ENCODE results near the gene TTYH3.

The TTYH3 gene

DNA sequence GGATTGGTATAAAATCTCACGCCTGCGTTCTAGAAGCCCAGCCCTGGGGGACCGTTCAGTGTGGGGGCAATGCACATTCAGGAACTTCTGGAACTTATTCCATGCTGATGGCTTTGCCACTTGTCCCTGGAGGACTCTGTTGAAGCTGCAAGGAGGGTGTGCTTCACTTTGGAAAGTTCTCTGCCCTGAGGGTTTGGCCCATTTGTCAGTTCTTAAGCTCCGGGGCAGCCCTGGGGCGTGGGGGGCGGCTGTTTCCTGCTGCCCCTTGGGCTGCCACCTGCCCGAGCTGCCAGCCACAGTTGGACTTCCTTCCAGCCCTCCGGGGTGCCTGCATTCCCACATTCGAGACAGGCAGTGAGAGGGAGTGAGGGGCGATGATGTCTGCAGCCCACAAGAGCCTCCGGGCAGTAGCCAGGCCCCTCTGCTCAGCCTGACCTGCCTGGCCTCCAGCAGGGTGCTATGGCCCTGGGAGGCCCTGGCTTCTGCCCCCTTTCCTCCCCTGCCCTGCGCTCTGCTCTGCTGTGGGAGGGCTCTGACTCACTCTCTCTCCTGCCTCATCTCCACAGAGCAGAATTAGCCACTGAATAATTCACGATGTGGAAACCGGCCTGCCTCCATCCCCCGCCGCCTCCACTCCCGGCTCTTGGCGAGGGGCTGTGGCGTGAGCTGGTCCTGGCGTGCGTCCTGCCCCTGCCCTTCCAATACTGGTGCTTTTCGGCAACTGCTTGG is 1.9 kb downstream of the TTYH3 start:
- DNase-seq = peak in 46 of 58 donors; percentile 24 to 81 (median 58)

- no peak for DNase-seq
Observed at GRCh38 chr7:2634267-2635145, 2.7 kb downstream of the TTYH3 start.

DNA sequence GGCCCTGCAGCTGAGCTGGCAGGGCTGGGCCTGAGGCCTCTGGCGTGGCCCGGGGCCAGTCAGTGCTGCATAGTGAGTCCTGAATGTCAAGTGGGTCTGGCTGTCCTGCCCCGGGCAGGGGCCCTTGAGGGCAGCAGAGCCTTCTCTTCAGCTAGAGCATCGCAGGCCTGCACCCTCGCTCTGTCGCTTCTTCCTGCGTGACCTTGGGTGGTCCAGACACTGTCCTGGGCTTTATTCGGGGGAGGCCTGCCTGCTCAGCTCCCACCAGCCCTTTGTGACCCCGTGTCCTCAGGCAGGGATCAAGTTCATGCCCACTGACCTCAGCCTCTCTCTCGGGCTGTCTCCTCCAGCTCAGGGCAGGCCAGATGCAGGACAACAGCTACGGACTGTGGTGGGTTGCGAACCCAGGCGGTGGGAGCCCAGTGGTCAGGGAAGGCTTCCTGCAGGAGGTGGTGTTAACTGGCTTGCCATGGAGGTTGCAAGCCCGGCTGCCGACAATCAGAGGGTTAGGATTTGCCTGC is 3.4 kb downstream of the TTYH3 start:
- no peak for DNase-seq

GRCh38 chr7:2635810-2636701 is 4.3 kb downstream of the TTYH3 start:
- peak in 32 of 58 donors; percentile 11 to 77 (median 49) for DNase-seq

DNA sequence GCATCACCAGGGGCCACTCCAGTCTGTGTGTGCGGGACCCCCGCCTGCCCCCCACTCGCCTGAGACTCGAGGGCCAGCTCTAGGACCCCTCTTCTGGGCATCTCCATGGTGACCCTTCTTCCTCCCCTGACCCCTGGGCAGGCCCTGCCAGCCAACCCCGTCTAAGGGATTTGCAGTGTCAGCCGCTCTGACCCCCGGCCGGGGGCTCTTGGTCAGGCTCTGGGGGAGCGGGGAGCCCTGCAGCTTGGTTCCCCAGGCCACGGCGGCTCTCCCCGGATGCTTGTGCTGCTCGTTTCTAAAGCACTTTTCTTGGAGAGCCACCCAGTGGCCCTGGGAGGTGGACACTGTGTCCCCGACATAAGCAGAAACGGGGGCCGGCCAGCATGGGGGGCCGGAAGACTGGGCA is 5.3 kb downstream of the TTYH3 start:
- DNase-seq = peak in 1 of 58 donors; percentile 46

DNA sequence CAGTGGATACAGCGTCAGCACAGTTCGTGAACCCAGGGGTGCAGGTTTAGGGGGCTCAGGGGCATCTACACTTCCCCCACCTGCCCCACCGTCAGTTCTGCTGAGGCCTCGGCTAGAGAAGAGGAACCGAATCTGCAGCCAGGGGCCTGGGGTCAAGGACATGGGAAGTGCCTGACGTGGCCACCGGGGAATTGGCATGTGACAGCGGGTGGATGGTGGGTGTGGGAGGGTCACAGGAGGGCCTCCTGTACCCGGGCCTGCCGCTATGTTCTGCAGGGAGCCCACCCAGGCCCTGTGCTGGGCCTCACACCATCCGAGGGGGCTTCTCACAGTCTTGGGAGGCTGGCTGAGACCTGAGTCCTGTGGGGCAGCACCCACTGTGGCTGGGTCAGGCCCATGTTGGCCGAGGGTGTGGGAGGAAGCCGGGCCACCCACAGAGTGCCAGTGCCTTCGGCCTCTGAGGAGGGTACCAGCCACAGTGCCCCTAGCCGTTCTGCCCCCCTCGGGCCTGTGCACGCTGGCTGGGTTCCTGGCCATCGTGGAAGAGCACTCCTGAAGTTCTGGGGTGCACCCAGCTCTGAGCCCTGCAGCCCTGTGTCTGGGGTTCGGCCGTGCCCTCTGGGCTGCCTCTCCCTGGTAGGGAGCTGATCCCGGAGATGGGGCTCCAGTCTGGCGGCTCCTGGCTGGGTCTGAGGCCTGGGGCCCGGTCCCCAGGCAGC is 5.9 kb downstream of the TTYH3 start:
- peak in 23 of 58 donors; percentile 20 to 65 (median 41) for DNase-seq

DNA sequence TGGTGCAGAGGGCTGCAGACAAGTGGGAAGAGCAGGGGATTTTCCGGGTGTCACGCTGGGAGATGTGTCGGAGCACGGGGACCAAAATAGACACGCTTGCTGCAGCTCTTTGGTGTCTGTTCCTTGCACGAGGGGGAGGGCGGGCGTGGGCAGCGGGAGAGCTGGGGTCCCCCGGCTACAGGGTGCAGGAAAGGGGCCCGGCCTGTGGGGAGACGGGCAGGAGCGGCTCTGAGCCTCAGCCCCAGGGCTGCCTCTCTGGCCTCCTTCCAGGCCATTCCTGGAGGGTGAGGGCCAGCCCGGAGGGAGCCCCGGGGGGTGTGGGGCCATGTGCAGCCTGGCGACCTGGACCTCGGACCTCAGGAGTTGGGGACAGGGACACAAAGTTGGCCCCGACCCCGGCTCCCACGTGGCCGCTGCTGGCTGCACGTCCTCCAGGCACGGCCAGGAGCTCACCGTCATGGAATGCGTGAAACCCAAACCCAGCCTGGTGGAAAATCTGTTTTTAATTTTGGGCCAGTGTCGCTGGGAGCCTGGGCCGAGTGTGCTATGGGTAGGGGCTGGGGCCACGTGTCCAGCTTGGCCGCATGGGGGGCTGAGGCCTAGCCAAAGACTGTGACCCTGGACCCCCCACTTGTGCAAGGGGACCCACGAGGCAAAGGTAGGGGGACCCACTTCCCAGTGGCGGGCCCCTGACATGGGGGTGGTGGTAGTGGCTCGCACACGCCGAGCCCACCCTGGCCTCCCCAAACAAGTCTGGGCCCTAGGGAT is 6.6 kb downstream of the TTYH3 start:
- peak in 25 of 58 donors; percentile 17 to 72 (median 46) for DNase-seq

DNA sequence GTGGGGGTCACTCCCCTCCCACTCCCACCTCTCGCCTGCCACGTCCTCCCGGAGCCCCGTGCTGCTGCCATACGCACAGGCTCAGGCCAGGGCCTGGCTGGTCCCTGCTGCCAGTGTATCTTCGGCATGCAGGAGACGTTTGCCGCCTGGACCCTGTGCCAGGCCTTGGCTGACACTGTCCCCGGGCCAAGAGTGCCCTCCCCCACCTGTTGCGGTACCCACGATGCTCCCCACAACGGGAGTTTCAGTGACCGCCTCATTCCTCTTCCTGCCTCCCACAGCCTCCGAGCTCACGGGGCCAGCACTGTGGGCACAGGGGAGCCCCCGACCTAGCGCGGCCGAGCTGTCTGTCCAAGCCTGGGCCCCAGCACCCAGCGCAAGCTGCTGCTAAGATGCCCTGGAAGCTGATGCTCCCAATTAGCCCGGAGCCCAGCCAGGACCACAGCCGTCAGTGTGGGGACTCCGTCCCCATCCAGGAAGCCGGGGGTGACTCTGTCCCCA is 7.4 kb downstream of the TTYH3 start:
- DNase-seq = peak in 33 of 58 donors; percentile 20 to 75 (median 49)

DNA sequence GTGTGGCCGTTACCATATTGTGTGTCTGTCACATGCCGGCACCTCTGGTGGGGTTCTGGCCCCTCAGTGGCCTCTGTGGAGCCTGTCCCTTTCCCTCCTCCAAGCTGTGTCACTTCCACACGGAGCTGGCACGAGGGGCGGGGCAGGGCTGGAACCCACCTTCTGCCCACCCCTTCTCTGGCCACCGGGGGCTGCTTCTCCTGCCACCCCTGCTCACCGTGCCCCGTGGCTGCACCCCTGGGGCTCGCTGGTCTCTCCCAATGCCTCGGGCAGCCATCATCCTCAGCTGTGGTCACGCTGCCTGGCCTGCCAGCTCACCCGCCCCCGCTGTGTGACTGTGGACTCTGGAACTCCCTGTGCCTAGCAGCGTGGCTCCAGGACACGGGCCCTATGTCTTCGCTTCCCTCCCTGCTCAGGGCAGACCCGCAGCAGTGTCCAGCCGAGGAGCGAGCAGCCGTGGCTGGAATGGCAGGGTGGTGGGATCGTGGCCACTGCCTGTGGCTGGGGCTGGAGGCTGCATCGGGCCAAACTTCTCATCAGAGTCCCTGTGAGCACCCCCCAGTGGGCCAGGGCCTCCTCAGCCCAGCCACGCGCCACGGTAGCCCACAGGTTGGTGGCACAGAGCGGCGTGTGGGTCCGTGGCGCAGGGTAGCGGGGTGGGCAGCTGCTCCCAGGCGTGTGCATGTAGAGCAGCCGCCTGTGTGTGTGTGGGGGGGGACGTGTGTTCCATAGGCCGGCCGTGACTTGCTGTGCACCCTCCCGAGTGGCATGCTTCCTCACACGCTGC is 8.1 kb downstream of the TTYH3 start:
- DNase-seq = no peak

GRCh38 chr7:2640482-2640830 is 8.7 kb downstream of the TTYH3 start:
- DNase-seq = no peak

GRCh38 chr7:2640846-2641316 is 9.1 kb downstream of the TTYH3 start:
- no peak for DNase-seq

DNA sequence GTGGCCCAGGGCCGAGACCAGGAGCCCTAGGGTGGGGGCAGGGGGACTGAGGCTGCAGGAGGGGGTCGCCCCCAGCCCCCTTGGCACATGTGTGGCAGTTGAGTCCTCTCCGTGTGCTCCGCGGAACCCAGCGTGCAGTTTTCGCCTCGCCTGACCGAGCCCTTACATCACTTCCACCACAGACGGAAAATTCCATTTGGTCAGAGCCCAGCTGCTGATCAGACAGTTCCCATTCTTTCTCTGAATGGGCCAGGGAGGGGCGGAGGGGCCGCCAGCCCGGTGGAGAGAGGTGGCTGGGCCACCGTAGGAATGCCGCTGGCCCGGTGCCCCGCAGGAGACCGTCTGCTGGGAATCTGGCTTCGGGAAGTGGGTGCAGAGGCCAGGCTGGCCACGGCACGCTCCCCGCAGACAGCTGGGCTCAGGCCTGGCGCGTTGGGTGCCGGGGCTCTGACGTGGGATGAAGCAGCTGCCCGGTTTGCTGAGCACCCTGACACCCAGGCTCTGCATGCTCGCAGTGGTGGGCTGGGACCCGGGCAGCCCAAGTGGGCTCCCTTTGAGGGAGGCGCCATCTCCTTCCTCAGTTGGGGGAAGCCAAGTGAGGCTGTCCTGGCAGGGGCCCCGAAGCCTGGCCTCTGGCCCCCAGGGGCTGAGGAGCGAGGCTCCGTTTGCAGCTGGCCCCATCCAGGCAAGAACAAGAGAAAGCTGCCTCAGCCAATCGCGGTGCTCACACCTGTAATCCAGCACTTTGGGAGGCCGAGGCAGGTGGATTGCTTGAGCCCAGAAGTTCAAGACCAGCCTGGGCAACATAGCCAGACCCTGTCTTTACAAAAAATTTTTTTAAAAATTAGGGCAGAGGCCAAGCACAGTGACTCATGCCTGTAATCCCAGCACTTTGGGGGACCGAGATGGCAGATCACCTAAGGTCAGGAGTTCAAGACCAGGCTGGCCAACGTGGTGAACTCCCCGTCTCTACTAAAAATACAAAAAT is 9.9 kb downstream of the TTYH3 start:
- DNase-seq = peak in 55 of 58 donors; percentile 36 to 91 (median 75)

DNA sequence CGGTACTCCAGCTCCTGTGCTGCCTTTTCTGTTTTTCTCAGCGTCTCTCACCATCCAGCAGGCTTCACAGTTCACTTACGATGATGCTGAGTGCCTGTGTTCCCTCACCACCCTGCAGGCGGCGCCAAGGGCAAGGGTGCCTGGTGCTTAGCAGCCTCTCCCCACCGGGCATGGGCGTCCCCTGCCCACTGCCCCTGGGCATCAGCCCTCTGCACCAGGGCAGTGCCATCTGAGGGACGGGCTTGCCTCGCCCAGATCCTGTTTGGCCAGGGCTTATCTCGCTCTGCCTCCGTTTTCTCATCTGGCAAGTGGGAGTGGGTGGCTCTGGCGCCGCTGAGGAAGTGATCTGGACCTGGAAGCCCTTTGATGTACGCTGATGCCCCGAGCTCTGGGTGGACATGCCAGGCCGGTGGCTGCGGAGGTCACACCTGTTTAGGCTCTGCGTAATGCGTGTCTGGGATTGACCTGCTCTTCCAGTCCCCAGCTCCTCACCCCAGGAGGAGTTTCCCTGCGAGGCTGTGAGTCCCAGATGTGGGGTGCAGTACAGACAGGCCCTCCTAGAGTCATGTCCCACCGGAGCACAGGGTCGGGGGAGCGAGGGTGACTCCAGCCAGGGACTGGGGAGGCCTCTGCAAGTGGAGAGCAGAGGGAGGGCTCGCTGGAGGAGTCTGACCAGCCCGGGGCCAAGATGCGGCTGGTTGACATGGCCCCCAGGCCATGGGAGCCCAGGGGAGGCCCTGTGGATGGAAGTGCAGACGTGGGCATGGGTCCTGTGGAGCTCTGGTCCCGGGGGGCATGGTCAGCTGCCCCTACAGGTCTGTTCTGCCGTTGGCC is 11.8 kb downstream of the TTYH3 start:
- peak in 3 of 58 donors; percentile 20 to 38 (median 25) for DNase-seq

GRCh38 chr7:2644220-2644561 is 12.4 kb downstream of the TTYH3 start:
- DNase-seq = no peak

DNA sequence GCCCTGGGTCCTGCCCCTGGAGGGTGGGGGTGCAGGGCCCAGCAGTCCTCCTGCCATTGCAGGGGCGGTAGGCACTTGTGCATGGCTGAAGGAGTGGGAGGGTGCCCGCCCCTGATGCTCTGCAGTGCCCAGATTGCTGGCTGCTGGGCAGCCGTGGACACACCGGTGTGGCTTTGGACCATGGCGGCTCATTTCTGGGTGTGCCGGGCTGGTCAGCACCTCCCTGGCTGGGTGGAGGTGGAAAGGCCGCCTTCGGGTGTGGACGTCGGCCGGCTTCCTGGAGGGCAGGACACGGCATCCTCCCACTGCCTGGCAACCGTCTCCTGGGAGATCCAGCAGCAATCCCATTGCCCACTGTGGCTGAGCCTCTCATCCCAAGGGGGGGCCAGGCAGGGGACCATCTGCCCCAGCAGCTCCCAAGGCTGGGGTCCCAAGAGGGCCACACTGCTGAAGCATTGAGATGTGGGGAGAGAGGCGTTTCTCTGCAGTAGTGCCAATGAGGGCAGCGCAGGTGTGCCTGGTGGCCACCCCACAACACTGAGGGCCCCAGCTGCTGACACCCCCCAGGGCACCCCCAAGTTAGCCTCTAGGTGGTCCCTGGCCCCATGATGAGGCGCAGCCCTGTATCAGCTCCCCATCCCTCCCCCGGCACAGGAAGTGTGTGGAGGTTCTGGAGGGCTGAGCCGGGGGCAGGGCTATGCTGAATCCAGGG is 12.9 kb downstream of the TTYH3 start:
- no peak for DNase-seq

Measured in anterior cingulate cortex (tissue), 58 donors.